ENCODE measurements around the gene ADPGK.
A peak's percentile ranks its signal among the peaks of the same experiment; 100 is the strongest.
"Not testable (repeated sequence)": the region's sequence is repeated elsewhere in the genome, so short reads cannot be mapped to it uniquely, and the experiment has no call there.

The ADPGK gene

DNA sequence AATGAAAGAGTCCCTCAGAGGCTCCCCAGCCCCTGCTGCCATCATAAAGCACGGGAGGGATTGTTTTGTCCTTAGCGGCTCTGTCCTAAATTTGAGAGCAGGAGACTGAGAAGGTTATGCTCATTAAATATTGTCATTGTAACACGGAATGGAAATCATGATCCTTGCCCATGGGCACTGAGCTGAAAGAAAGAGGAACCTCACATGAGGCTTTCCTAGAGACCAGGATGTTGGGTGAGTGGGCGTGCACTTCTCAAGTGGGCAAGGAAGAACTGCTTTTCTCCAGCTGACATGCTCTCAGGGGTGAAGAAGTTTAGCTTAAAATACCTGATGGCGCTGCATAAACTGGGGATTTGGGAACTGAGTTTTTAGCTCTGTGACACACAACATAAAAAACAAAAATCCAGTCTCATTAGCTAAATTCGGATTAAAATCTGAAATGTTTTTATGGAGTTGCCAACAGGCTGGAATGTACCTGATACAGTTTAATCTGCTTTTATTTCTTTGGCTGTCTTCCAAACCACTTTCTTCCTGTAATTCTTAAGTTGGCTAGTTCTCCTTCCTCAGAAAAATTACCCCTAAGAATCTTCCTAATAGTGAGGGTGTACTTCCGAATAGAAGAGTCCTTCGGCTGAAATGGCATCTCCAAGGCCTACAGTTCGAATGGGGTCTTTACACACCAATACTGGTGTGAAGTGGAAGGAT is 31.7 kb downstream of the ADPGK start:
- DNase-seq (ENCODE audit: low spot score), result no peak

DNA sequence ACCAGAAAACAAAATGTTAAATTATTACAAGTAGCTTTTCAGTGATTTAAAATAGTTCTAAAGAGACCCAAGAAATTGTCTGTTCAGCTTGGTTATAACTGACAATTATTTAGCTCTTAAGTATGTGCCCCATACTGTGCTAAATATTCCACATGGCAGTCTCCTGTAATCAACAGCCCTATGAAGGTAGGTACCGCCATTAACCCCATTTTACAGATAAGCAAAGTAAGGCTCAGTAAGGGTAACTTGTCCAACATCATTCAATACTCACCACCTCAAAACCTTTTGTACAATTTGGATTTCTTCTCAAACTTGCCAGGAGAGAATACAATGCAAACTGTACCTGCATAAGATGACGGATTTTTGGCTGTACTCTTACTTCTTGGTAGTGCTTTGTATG is 33.9 kb downstream of the ADPGK start:
- DNase-seq (ENCODE audit: low spot score), result no peak

DNA sequence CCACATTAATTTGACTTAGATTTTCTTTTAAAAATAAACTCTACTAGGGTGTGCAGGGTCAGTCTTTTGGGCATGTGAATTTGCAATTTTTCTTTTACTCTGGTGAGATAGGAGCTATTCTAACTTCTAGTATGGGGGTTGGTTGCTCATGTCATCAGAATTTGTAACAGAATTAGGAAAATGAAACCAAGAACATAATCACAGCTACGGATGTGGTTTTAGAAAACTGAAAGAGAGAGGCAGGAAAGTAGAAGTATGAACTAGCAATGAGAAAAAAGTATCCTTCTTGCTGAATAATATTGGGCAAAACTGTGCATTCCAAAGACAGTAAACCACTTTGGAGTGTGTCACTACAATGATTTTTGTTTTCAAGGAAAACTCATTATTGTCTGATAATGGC is 43.3 kb downstream of the ADPGK start:
- no peak for DNase-seq (ENCODE audit: low spot score)

DNA sequence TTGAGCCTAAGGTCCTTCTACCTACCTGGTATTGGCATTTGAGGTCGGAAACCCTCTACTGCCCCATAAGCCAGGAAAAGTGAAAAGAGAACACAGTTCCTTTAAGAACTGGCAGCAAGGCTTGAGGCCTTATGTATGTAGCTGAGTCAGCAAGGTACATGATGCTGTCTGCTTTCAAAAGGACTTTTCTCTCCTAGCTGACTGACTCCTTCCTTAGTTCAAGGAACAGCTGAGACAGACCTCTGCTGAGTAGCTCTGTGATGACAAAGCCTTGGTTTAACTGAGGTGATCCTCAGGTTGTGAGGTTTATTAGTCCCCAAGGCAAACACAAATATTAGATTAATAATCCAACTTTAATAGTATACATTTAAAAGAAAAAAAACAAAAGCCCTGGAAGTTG is 45.8 kb downstream of the ADPGK start:
- no peak for DNase-seq (ENCODE audit: low spot score)

DNA sequence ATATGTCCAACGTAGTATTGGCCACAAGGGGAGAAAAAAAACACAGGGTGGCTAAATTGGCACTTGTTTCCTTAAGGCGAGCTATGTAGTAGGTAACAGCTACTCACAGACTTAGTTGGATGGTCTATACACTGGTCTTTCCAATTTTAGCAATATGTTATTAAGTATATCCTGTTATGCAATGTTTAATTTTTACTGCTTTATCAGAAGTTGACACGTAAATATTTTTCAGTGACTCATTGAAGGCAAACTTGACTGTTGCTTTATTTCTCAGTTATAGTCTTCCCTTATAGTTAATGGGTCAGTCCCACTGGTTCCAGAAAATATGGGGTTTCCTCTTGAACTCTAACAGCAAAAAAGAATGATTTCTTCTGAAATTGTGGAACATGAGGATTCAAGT is 46.5 kb downstream of the ADPGK start:
- DNase-seq (ENCODE audit: low spot score), result no peak

DNA sequence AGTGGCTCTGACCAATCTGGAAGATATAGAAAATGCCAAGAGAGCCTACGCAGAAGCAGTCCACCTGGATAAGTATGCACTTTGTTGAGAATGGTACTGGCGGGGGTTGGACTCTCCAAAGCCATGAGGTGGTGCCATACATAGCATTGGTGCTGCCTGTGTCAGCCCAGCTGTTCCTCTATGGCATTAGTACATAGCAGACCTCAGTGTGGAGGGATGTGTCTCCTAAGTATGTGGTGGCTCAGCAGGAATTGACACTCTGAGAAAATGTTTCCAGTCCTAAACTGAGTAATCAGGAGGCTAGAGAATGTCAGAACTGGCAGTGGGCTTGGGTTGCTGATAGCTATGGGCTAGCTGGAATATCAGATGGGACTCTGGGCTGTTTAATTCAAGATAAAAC is 48.4 kb downstream of the ADPGK start:
- DNase-seq (ENCODE audit: low spot score), result no peak

DNA sequence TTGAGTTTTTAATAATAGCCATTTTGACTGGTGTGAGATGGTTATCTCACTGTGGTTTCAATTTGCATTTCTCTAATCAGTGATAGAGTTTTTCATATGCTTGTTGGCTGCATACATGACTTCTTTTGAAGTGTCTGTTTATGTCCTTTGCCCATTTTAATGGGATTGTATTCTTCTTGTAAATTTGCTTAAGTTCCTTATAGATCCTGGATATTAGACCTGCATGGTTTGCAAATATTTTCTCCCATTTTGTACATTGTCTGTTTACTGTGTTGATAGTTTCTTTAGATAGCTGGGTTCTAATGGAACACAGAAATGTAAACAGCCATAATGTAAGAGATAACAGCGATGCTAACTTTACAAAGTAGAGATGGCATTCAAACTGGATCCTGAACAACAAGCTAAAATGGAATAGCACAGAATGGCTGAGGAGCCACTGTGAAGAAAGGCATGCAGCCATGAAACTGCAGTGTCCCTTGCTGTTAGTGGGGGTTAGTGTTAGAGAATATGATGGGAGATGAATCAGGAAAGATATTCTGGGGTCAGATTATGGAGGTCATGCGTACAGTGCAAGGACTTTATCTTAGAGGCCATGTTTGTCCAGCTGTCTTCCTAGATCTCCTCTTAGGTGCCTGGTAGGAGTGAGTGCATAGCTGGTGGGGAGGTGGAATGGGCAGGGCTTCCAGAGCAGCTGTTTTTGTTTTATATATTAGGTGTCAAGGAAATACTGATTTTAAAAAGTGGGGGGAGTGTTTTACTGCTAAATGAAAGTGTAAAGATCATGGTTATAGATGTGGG is 49.4 kb downstream of the ADPGK start:
- no peak for DNase-seq (ENCODE audit: low spot score)

DNA sequence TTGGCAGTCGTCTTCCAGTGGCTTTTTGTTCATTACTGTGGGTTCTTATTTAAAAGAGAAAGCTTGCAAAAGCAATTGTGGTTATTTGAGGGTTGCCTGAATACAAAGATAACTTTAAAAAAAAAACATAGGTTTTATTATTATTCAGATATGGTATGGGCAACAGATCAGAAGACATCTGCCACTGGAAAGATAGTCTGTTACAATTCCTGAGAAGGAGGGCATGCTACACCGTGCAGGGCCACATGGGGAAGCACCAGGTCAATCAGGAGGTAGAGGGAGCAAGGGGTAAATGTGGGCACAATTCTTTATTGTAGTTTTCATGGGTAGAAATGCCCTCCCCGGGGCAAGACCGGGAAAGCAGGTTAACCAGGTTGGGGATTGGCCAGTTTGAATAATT is 51.0 kb downstream of the ADPGK start:
- no peak for DNase-seq (ENCODE audit: low spot score)

DNA sequence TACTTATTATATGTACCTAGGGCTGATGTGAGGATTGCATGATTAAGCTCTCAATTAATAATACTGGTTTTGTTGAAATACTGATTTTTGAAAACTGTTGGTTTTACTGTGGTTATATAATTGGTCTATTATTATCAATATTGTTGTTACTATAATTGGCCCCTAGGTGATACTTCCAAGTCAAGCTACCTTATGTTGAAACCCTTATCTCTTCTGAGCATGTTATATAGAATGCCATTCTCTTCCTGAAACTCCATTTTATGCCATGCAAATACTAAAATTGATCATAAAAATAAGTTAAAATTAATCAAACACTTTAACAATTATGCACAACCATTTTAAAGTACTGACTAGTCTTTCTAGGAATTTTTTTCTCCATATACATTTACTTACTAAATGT is 51.5 kb downstream of the ADPGK start:
- DNase-seq (ENCODE audit: low spot score), result no peak

DNA sequence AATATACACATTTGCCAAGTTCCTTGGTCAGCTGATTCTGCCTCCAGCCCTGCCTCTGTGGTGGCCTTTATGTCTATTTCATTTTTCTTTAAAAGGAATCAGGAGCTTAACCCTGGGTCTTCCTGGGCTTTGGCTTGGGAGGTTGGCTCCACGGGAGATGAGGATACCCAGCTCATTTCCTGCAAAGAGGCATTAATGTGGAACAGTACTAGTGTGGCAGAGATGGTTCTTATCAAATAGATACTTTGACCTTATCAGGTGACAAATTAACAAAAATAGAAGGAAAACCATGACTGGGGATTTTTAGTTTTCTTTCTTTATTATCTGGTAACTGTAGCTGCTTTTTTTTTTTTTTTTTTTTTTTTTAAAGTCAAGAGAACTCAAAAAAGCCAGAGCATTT is 54.7 kb downstream of the ADPGK start:
- no peak for DNase-seq (ENCODE audit: low spot score)

DNA sequence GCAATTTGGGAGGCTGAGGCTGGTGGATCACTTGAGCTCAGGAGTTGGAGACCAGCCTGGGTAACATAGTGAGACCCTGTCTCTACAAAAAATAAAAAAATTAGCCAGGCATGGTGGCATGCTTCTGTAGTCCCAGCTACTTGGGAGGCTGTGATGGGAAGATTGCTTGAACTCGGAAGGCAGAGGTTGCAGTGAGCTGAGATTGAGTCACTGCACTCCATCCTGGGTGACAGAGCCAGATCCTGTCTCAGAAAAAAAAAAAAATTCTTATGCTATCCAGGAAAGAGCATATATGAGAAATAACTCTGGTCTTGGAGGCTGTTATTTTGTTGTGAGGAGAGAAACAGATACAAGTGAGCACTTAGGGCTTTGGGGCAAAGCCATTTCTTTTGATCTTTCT is 55.3 kb downstream of the ADPGK start:
- not testable (repeated sequence) for DNase-seq (ENCODE audit: low spot score)

DNA sequence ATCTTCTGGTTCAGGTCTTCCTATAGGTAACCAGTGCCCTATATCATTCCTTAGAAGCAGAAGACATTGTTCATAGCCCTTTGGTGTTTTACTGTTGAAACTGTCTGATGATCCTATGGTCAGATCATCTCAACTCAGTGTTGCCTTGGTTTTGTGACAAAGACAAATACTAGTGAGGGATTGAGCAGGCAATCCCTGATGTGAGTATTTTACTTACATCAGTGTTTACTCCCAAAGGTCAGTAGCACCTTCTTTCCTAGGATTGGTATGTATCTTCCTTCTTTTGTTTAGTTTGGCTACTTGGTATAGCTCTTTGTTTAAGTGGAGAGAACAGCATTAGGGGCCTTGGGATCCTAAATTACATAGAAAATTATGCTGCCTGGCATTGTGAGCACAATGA is 56.4 kb downstream of the ADPGK start:
- no peak for DNase-seq (ENCODE audit: low spot score)

DNA sequence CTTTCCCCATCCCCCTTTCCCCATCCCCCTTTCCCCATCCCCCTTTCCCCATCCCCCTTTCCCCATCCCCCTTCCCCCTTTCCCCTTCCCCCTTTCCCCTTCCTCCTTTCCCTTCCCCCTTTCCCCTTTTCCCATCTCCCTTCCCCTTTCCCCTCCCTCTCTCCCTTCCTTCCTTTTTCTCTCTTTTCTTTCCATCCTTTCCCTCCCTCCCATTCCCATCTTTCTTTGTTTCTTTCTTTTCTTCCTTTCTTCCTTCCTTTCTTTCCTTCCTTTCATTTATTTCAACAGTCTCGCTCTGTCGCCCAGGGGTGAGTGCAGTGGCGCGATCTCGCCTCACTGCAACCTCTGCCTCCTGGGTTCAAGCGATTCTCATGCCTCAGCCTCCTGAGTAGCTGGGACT is 57.7 kb downstream of the ADPGK start:
- DNase-seq (ENCODE audit: low spot score), result not testable (repeated sequence)

DNA sequence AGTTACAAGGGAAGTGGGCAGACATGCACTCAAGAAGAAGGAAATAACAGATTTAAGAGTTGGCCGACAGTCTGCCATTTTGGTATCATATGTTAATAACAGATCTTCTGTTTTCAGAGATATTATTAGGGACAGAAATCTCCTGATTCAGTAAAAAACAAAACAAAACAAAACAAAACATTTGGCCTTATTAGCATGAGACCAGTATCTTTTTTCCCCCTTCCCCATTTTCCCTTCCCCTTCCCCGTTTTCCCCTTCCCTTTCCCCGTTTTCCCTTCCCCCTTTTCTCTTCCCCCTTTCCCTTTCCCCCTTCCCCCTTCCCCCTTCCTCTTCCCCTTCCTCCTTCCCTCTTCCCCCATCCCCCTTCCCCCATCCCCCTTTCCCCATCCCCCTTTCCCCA is 58.1 kb downstream of the ADPGK start:
- no peak for DNase-seq (ENCODE audit: low spot score)

DNA sequence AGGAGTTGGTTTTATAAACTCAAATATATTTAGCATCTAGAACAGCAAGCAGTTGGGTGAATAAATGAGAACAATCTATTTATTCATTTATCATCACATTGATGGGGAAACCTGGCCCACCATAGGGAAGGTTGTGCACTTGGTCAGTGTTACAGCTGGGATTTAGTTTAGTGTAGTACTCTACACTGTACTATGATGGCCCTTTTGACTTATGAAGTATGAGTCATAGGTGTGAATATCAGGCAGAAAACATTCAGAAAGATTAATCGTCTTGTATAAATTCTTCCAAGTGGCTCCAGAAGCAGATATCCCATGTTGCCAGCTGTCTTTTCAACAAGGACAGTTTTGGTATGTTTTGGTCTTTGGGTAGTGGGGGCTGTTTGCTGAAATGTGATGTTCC is 59.5 kb downstream of the ADPGK start:
- no peak for DNase-seq (ENCODE audit: low spot score)

DNA sequence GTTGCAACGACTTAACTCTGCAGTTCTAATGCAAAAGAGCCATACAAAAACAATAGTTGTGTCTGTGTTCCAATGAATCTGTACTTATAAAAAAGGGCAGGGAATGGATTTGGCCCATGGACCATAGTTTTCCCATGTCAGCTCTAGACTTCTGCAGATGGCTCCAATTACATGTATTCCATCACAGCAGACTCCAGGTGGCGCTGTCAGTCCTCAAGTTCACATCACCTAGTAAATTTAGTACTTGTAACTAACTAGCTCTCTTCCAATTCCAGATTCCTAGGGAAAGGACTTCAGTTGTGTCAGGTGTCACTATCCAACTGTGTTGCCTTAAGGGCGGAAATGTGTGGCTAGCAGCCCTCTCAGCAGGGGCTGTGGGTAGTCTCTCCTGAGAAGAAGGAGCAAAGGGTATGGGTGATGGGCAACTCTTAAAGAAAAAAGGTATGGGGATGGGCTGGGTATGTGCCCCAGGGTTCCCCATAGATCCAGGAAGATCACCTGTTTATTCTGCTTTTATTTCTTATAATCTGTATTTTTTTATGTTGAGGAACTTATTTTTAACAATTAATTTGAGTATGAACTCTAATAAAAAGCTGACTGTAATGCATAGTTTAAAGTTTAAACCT is 61.4 kb downstream of the ADPGK start:
- peak; percentile 69 for DNase-seq (ENCODE audit: low spot score)

DNA sequence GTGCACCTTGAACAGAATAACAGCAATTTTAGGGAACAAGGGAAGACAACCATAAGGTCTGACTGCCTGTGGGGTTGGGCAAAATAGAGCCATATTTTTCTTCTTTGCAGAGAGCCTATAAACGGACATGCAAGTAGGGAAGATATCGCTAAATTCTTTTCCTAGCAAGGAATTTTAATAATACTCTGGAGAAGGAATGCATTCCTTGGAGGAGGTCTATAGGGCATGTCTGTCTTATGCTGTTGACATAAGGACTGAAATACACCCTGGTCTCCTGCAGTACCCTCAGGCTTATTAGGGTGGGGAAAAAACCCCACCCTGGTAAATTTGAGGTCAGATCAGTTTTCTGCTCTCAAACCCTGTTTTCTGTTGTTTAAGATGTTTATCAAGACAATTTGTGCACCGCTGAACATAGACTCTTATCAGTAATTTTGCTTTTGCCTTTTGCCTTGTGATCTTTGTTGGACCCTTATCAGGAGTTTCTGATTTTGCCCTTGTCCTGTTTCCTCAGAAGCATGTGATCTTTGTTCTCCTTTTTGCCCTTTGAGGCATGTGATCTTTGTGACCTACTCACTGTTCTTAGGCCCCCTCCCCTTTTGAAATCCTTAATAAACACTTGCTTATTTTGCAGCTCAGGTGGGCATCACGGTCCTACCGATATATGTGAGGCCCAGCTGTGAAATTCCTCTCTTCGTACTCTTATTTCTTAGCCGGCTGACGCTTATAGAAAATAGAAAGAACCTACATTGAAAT is 74.8 kb downstream of the ADPGK start:
- not testable (repeated sequence) for DNase-seq (ENCODE audit: low spot score)

DNA sequence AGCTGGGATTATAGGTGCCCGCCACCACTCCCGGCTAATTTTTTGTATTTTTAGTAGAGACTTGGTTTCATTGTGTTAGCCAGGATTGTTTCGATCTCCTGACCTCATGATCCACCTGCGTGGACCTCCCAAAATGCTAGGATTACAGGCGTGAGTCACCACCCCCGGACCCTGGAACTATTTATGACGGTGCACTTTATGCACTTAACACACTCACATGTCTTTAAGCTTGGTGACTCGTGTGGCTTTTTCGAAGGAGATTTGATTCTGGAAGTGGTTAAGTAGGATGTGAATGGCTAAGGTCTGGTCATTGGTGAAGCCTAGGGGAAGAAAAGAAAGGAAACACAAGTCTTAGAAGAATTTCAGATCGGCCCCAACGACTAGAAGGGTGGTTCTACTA is 77.3 kb downstream of the ADPGK start:
- no peak for DNase-seq (ENCODE audit: low spot score)
